ENCODE results near the gene EGR4. TPM values are rescaled to one million over a fixed set of nuclear protein-coding genes. Genes with fewer than 3 reads are reported as not detected.

EGR4 gene
- polyA plus RNA-seq, 2 of the 4 experiments (the other 2 are of a cell fraction), result 0.03 TPM; not detected in 1

- FAIRE-seq (peak; percentile 13), DNase-seq (ENCODE audit: low read depth in 1 of 2, low spot score in 1 of 2) (no peak), ATAC-seq (no peak)
- Histone ChIP-seq H3K4me3 (no peak overlapping the region), H3K4me1 (no peaks in the 10 kb centered on the region), H3K4me2 (no peak overlapping the region), H3K27ac (no peak overlapping the region), H3K9me3 (peaks cover 8% of the 10 kb centered on the region; the same call in 1 of the 3 replicates)
- no peak for TF ChIP-seq NFE2L2 (conservative IDR thresholded peaks at IDR 0.05; ENCODE audit: low read length)
- TF ChIP-seq EP300 (IDR thresholded peaks at IDR 0.05), result no peak
- TF ChIP-seq KDM1A (IDR thresholded peaks at IDR 0.05; ENCODE audit: low read depth), result no peak
- TF ChIP-seq HEYL (CRISPR knock-in tag; IDR thresholded peaks at IDR 0.05), result no peak
- no peak for TF ChIP-seq CBX2 (IDR thresholded peaks at IDR 0.05; ENCODE audit: borderline replicate concordance, low read depth)
- no peak for TF ChIP-seq BHLHE40 (IDR thresholded peaks at IDR 0.05; ENCODE audit: low read depth, low read length)
- no peak for TF ChIP-seq BCL3 (IDR thresholded peaks at IDR 0.05)
- no peak for TF ChIP-seq CBX8 (IDR thresholded peaks at IDR 0.05)
- no peak for TF ChIP-seq JUN (IDR thresholded peaks at IDR 0.05)
- no peak for TF ChIP-seq KDM5A (IDR thresholded peaks at IDR 0.05)
- no peak for TF ChIP-seq RCOR1 (IDR thresholded peaks at IDR 0.05; ENCODE audit: low read depth, low read length)
- TF ChIP-seq POLR2AphosphoS2 (conservative IDR thresholded peaks at IDR 0.05; ENCODE audit: low read length), result no peak
- TF ChIP-seq, protein P1, sequence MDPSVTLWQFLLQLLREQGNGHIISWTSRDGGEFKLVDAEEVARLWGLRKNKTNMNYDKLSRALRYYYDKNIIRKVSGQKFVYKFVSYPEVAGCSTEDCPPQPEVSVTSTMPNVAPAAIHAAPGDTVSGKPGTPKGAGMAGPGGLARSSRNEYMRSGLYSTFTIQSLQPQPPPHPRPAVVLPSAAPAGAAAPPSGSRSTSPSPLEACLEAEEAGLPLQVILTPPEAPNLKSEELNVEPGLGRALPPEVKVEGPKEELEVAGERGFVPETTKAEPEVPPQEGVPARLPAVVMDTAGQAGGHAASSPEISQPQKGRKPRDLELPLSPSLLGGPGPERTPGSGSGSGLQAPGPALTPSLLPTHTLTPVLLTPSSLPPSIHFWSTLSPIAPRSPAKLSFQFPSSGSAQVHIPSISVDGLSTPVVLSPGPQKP (IDR thresholded peaks at IDR 0.05; ENCODE audit: low read depth, low read length), result no peak
- no peak for TF ChIP-seq MYC (IDR thresholded peaks at IDR 0.05; ENCODE audit: borderline replicate concordance, low read length)
- TF ChIP-seq NPAS2 (CRISPR knock-in tag; IDR thresholded peaks at IDR 0.05; ENCODE audit: borderline replicate concordance), result no peak
- no peak for TF ChIP-seq FOXS1 (CRISPR knock-in tag; IDR thresholded peaks at IDR 0.05)
- TF ChIP-seq HDAC2 (IDR thresholded peaks at IDR 0.05), result no peak
- no peak for TF ChIP-seq ZFP36 (IDR thresholded peaks at IDR 0.05; ENCODE audit: borderline replicate concordance, partially characterized antibody)
- no peak for TF ChIP-seq CHD2 (IDR thresholded peaks at IDR 0.05; ENCODE audit: low read length, partially characterized antibody)
- POLR2A ChIA-PET, result no interaction called here
- CTCF ChIA-PET, result interaction anchor here (0.9 kb wide), 1 partner anchor 10 kb away, joined by 3 read pairs; no protein-coding TSS in a partner anchor
- 2% methylated on average over 2 of the region's 2 CpGs for WGBS (ENCODE audit: missing lambda C conversion rate)
Observed at GRCh38 chr2:73334045-73334444, 40.7 kb upstream of the EGR4 start.

GRCh38 chr2:73333564-73333963, 40.2 kb upstream of the EGR4 start:
- Histone ChIP-seq H3K9me3 (peaks cover 8% of the 10 kb centered on the region; the same call in 1 of the 3 replicates), H3K27ac (no peak overlapping the region), H3K4me3 (no peak overlapping the region), H3K4me2 (no peak overlapping the region), H3K4me1 (no peaks in the 10 kb centered on the region)
- FAIRE-seq (no peak), ATAC-seq (no peak), DNase-seq (ENCODE audit: low read depth in 1 of 2, low spot score in 1 of 2) (no peak)
- ChIA-PET POLR2A (no interaction called here), CTCF (interaction anchor here (0.6 to 0.9 kb wide), 2 partner anchors 11 to 413 kb away, joined by 3 read pairs; no protein-coding TSS in a partner anchor)
- TF ChIP-seq PBX3 (IDR thresholded peaks at IDR 0.05) (no peak), MAZ (IDR thresholded peaks at IDR 0.05; ENCODE audit: borderline replicate concordance, low read depth, low read length) (no peak), MYC (IDR thresholded peaks at IDR 0.05; ENCODE audit: borderline replicate concordance, low read length) (no peak), CBX8 (IDR thresholded peaks at IDR 0.05) (no peak), POLR2A (IDR thresholded peaks at IDR 0.05; ENCODE audit: low read length) (no peak), BCL3 (IDR thresholded peaks at IDR 0.05) (no peak), NR3C1 (IDR thresholded peaks at IDR 0.05) (no peak), CHD4 (IDR thresholded peaks at IDR 0.05; ENCODE audit: borderline replicate concordance) (no peak), JUN (IDR thresholded peaks at IDR 0.05) (no peak), MAFK (IDR thresholded peaks at IDR 0.05; ENCODE audit: partially characterized antibody) (no peak), POLR2AphosphoS2 (conservative IDR thresholded peaks at IDR 0.05; ENCODE audit: low read length) (no peak), SREBF2 (IDR thresholded peaks at IDR 0.05) (no peak), USF2 (IDR thresholded peaks at IDR 0.05) (no peak)
- TF ChIP-seq, protein P2, sequence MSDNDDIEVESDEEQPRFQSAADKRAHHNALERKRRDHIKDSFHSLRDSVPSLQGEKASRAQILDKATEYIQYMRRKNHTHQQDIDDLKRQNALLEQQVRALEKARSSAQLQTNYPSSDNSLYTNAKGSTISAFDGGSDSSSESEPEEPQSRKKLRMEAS (IDR thresholded peaks at IDR 0.05), result no peak
